C4-2B (cell line): ENCODE data around the gene EIF4G2.

Experiments
- CTCF ChIP-seq: fragments of 450-650 bp; conservative IDR thresholded peaks from 2 replicates; pipeline ENCODE4 v1.5.1; 2017; ENCODE audit warnings: mild to moderate bottlenecking
- ZFX ChIP-seq: fragments of 450-650 bp; IDR thresholded peaks from 2 replicates; pipeline ENCODE4 v1.6.1; 2017

- TF ChIP-seq CTCF, result no peak
- no peak for TF ChIP-seq ZFX
Observed at GRCh38 chr11:10855295-10855694, 46.6 kb upstream of the EIF4G2 start.
